Activated CD4-positive, alpha-beta T cell treated with anti-CD3 and anti-CD28 coated beads for 48 hours (primary cell): ENCODE results near the gene ART5.
"Not testable (repeated sequence)": the region's sequence is repeated elsewhere in the genome, so short reads cannot be mapped to it uniquely, and the experiment has no call there.

Source experiments
- DNase-seq: peaks from one replicate; pipeline ENCODE4 v3.0.0-alpha.2; 2020

ART5 gene

GRCh38 chr11:3657331-3657730 is 15.5 kb upstream of the ART5 start:
- not testable (repeated sequence) for DNase-seq

DNA sequence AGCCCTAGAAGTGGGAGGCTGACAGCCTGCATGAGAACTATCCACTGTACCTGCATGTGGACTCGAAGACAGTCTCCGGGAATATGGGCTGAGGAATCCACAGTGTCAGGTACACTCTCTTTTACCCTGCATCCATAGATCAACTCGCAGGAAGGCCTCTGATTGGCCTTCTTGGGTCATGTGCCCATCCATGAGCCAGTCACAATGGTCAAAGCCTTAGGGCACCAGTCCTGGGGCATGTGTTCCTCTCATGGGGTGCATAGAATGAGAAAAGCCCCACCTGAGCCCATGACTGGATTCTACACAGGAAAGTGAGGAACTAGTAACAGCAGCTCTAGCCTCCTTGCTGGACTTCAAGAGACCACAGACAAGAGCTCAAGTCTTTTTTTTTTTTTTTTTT is 13.8 kb upstream of the ART5 start:
- DNase-seq = no peak

DNA sequence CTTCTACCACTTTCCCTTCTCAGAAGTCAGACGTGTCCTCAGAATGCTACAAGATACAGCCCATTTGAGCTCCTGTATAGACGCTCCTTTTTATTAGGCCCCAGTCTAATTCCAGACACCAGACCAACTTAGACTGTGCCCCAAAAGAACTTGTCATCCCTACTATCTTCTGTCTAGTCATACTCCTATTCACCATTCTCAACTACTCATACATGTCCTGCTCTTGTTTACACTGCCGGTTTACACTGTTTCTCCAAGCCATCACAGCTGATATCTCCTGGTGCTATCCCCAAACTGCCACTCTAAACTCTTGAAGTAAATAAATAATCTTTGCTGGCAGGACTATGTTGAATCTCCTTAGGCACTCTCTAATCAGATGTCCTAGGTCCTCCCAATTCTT is 10.7 kb upstream of the ART5 start:
- DNase-seq = not testable (repeated sequence)

DNA sequence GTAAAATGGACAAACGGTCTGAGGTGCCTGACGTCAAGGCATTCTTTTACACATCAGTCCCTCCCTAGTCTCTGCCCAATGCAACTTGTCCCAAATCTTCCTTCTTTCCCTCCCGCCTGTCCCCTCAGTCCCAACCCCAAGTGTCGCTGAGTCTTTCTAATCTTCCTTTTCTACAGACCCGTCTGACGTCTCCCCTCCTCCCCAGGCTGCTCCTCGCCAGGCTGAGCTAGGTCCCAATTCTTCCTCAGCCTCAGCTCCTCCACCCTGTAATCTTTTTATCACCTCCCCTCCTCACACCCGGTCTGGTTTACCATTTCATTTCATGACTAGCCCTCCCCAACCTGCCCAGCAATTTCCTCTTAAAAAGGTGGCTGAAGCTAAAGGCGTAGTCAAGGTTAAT is 7.6 kb upstream of the ART5 start:
- not testable (repeated sequence) for DNase-seq

- DNase-seq = not testable (repeated sequence)
Measured at GRCh38 chr11:3648843-3649242, 7.1 kb upstream of the ART5 start.

- DNase-seq = no peak
Measured at GRCh38 chr11:3645552-3645951, 3.8 kb upstream of the ART5 start.

DNA sequence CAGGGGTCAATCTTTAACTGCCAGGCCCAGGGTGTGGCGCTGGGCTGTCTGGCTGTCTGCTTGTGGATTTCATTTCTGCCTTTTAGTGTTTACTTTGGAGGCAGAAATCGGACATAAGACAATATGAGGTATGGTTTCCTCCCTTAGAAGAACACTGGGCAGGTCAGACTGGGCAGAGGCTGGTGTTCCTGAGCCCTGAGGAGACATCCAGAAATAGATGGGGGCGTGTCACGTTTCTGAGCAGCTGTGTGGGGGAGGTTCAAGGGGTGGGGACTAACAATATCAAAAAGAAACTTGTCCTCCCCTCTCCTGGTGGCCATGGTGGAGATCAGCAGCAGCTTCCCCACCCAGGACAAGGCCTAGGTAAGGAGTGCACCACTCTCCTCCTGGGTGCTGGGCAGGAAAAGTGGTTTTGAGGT is 3.0 kb upstream of the ART5 start, which contains the start of gene ART1:
ART1 (plus strand) TSS at position 312 of the 419 bp plus-strand sequence. CDS start 14,086 bp downstream, outside the sequence.
- peak; percentile 10 for DNase-seq

GRCh38 chr11:3643102-3643546 is 1.3 kb upstream of the ART5 start:
- not testable (repeated sequence) for DNase-seq

- DNase-seq = peak; percentile 60
Measured at GRCh38 chr11:3642071-3642951, 519 bp upstream of the ART5 start.

GRCh38 chr11:3641191-3641590 is 601 bp downstream of the ART5 start:
- no peak for DNase-seq

DNA sequence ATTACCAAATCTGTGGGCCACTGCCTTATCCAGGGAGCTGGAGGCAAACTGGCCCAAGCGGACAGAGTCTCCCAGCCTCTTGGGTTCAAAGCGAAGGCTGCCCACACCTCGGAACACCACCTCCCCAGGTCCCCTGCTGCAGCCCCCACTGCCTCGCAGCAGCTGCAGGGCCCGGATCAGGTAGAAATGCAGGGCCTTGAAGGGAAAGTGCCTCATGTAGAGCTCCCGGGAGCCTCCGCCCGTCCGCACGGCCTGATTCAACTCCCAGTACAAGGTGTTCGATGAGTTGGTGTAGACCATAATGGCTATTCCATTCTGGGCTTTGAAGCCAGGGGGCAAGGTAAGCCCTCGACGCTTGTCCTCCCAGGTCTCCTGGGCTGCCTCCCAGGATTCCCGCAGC is 2.0 kb downstream of the ART5 start:
- DNase-seq = no peak

GRCh38 chr11:3638513-3638912 is 3.3 kb downstream of the ART5 start:
- DNase-seq = no peak

- DNase-seq = no peak
Measured at GRCh38 chr11:3637201-3637600, 4.6 kb downstream of the ART5 start.

GRCh38 chr11:3635641-3636375 is 6.0 kb downstream of the ART5 start:
- DNase-seq = no peak

- DNase-seq = no peak
Measured at GRCh38 chr11:3632070-3632660, 9.6 kb downstream of the ART5 start.

- DNase-seq = no peak
Measured at GRCh38 chr11:3631331-3631730, 10.5 kb downstream of the ART5 start.

GRCh38 chr11:3627291-3627690 is 14.5 kb downstream of the ART5 start:
- no peak for DNase-seq

GRCh38 chr11:3626250-3626960 is 15.4 kb downstream of the ART5 start:
- peak; percentile 34 for DNase-seq

DNA sequence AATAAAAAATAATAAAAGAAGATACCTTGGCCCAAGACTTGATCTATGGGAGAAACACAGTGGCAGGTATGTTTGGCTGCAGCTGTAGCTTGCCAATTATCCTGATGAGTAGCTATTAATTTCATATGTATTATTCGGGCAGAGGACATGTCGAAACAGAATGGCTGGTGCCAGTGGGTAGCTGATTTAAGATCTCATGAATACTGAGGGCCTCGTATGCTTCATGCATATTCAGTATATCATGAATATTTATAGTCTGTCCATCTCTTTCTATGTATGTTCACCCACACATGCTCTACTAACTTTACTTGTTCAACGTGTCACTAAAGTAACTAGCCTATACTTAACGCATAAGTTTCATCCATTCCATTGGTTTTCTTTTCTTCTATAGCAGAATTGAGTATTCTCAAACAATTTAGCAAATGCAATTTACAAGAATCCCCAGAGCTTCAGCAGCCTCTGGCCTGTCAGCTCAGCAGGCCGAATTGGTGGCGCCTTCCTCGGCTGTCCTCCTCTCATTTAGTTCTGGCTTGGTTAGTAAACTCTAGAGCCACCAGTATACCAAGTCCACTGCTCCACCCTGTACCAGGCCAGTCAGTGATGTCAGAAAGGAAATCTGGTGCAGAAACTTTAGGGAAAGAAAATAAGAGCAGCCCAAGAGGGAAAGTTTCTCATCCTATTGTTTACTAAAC is 17.9 kb downstream of the ART5 start:
- DNase-seq = no peak

GRCh38 chr11:3623121-3623520 is 18.7 kb downstream of the ART5 start:
- DNase-seq = no peak

DNA sequence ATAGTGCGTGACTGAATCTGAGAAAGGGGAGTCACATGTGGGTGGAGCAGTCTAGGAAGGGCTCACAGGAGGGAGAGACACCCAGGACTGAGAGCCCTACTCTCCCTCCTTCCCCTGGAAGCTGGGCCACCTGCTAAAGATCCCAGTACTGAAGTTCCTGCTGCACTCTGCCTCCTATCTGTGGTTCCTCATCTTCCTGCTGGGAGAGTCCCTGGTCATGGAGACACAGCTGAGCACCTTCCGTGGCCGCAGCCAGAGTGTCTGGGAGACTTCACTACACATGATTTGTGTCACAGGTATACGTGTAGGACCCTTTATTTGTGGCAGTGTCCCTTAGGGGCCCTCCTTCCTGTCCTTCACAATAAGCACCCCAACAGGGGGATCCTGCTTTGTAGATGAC is 19.3 kb downstream of the ART5 start:
- no peak for DNase-seq

DNA sequence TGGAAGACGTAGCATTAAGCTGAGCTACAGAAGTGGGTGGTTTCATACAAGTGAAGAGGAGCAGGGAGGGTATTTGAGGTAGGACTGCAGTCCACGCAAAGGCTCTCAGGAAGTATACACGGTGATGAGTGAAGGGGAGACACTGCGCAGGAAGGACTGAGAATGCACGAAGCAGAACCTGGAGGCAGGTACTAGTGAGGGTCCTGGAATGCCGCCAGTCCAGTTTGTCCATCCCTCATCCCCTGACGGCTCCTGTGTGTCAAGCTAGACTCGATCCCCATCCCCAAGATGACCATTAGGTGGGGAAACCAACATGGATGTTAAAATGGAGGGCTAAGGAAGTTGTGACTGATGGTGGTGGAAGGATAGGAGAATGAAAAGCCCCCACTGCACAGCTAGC is 23.8 kb downstream of the ART5 start:
- DNase-seq = no peak
